ENCODE results near the gene GALNTL6. TPM values are rescaled to one million over a fixed set of nuclear protein-coding genes. Genes with fewer than 3 reads are reported as not detected.

The GALNTL6 gene
- total RNA-seq, 2 donors from 2014 or later: 0.71 TPM; not detected in 1

DNA sequence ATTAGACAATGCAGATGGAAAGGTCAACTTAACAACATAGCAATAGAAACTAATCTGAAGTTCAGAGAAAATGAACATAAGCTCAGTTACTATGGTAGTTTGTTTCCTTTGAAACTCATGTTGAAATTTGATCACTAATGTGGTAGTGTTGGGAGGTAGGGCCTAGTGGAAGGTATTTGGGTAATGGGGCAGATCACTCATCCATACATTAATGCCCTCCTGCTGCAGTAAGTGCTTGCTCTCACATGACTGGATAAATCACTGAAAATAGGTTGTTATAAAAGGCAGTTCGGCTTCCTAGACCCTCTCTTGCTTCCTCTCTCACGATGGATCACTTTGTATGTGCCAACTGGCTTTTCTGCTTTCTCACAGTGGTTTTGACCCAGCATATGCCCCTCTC, 788.0 kb downstream of the GALNTL6 start:
- Histone ChIP-seq H3K9me3 (ENCODE audit: control insufficient read depth, low read length) (no peaks in the 10 kb centered on the region), H3K4me1 (ENCODE audit: control insufficient read depth, insufficient read depth, low read length) (no peaks in the 10 kb centered on the region), H3K9ac (ENCODE audit: extremely low read depth, low read length, poor library complexity, severe bottlenecking) (no peak overlapping the region), H3K4me3 (ENCODE audit: low read length) (no peak overlapping the region), H3K27me3 (ENCODE audit: control insufficient read depth, insufficient read depth, low read length, poor library complexity, severe bottlenecking) (no peaks in the 10 kb centered on the region), H3K27ac (ENCODE audit: low read depth, low read length) (no peak overlapping the region), H3K36me3 (ENCODE audit: control insufficient read depth, insufficient read depth, low read length) (no peaks in the 10 kb centered on the region)
- no peak for TF ChIP-seq CTCF (conservative IDR thresholded peaks at IDR 0.05)
- 79 to 83% methylated on average over 2 of the region's 2 CpGs for WGBS, 2 experiments (ENCODE audit: insufficient coverage in 1 of 2, insufficient read length in 1 of 2)
- Mint-ChIP-seq H3K4me1 (no peaks in the 10 kb centered on the region), H3K27me3 (ENCODE audit: insufficient read depth) (no peaks in the 10 kb centered on the region), H3K36me3 (ENCODE audit: low read depth) (no peaks in the 10 kb centered on the region), H3K9me3 (no peaks in the 10 kb centered on the region), H3K4me3 (no peak overlapping the region), H3K27ac (no peak overlapping the region)
- no peak for DNase-seq

DNA sequence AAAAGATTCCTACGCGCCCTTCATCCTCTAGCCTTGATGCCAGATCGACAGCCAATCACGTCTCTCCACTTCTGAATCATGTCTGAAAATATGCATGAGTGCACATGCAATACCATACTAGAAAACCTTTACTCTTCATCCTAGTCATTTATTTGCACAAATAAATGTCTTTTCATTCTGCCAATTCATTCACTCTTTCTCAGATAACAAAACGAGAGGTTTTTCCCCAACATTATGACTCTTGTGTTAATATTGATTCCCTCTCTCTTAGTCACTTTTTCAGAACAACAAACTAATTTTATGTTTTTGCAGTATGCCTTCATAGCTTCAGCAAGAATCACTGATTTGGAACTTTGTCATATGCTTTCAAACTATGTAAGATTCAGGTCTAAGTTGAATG, 806.0 kb downstream of the GALNTL6 start:
- H3K9ac ChIP-seq (ENCODE audit: extremely low read depth, low read length, poor library complexity, severe bottlenecking): no peak overlapping the region

GRCh38 chr4:172619798-172620197, 806.6 kb downstream of the GALNTL6 start:
- no peaks in the 10 kb centered on the region for H3K4me1 ChIP-seq (ENCODE audit: control insufficient read depth, insufficient read depth, low read length)
- 94 to 100% methylated on average over 1 to 2 of the region's 2 CpGs for WGBS, 2 experiments (ENCODE audit: insufficient coverage in 1 of 2, insufficient read length in 1 of 2)
- TF ChIP-seq CTCF (conservative IDR thresholded peaks at IDR 0.05): no peak
- no peaks in the 10 kb centered on the region for H3K36me3 ChIP-seq (ENCODE audit: control insufficient read depth, insufficient read depth, low read length)
- no peak for DNase-seq
- no peaks in the 10 kb centered on the region for H3K9me3 Mint-ChIP-seq
- no peaks in the 10 kb centered on the region for H3K9me3 ChIP-seq (ENCODE audit: control insufficient read depth, low read length)
- H3K27me3 Mint-ChIP-seq (ENCODE audit: insufficient read depth): no peaks in the 10 kb centered on the region
- no peak overlapping the region for H3K27ac Mint-ChIP-seq
- no peak overlapping the region for H3K27ac ChIP-seq (ENCODE audit: low read depth, low read length)
- H3K9ac ChIP-seq (ENCODE audit: extremely low read depth, low read length, poor library complexity, severe bottlenecking): no peak overlapping the region
- H3K36me3 Mint-ChIP-seq (ENCODE audit: low read depth): no peaks in the 10 kb centered on the region
- H3K4me3 ChIP-seq (ENCODE audit: low read length): no peak overlapping the region
- H3K27me3 ChIP-seq (ENCODE audit: control insufficient read depth, insufficient read depth, low read length, poor library complexity, severe bottlenecking): no peaks in the 10 kb centered on the region
- H3K4me3 Mint-ChIP-seq: no peak overlapping the region
- H3K4me1 Mint-ChIP-seq: peaks cover 2% of the 10 kb centered on the region

More for the DNA sequence above, 806.0 kb downstream of the GALNTL6 start:
- no peak overlapping the region for H3K27ac ChIP-seq (ENCODE audit: low read depth, low read length)
- no peaks in the 10 kb centered on the region for H3K9me3 Mint-ChIP-seq
- DNase-seq: no peak
- no peak overlapping the region for H3K27ac Mint-ChIP-seq
- H3K27me3 ChIP-seq (ENCODE audit: control insufficient read depth, insufficient read depth, low read length, poor library complexity, severe bottlenecking): no peaks in the 10 kb centered on the region
- no peaks in the 10 kb centered on the region for H3K27me3 Mint-ChIP-seq (ENCODE audit: insufficient read depth)
- no peaks in the 10 kb centered on the region for H3K9me3 ChIP-seq (ENCODE audit: control insufficient read depth, low read length)
- no peak overlapping the region for H3K4me3 ChIP-seq (ENCODE audit: low read length)
- peaks cover 4% of the 10 kb centered on the region for H3K4me1 Mint-ChIP-seq
- 96 to 100% methylated on average over 3 to 5 of the region's 5 CpGs for WGBS, 2 experiments (ENCODE audit: insufficient coverage in 1 of 2, insufficient read length in 1 of 2)
- H3K4me3 Mint-ChIP-seq: no peak overlapping the region
- no peak for TF ChIP-seq CTCF (conservative IDR thresholded peaks at IDR 0.05)
- H3K36me3 ChIP-seq (ENCODE audit: control insufficient read depth, insufficient read depth, low read length): no peaks in the 10 kb centered on the region
- no peaks in the 10 kb centered on the region for H3K36me3 Mint-ChIP-seq (ENCODE audit: low read depth)
- no peaks in the 10 kb centered on the region for H3K4me1 ChIP-seq (ENCODE audit: control insufficient read depth, insufficient read depth, low read length)

All from endodermal cell (in vitro differentiated cells).